C4-2B (cell line): ENCODE measurements around the gene SEZ6.

Experiments used
- CTCF ChIP-seq: fragments of 450-650 bp; conservative IDR thresholded peaks from 2 replicates; pipeline ENCODE4 v1.5.1; 2017; ENCODE audit warnings: mild to moderate bottlenecking
- ZFX ChIP-seq: fragments of 450-650 bp; IDR thresholded peaks from 2 replicates; pipeline ENCODE4 v1.6.1; 2017

GRCh38 chr17:28996554-28997096 lies 9.2 kb downstream of the SEZ6 start:
- TF ChIP-seq CTCF: no peak
- no peak for TF ChIP-seq ZFX
